Endothelial cell of umbilical vein (primary cell): ENCODE data around the gene PLEKHH1. TPM values are rescaled to one million over a fixed set of nuclear protein-coding genes. Genes with fewer than 3 reads are reported as not detected.

Source experiments
- BruUV-seq: library from RNA; stranded (reverse); fragments of 400-500 nt; replicated peaks from 2 replicates; lab custom pipeline; 2021; lab: Mats Ljungman, UMichigan
- CTCF ChIA-PET: fragments of 300-600, 350-600 bp; sonication (Branson Sonifier 250); formaldehyde crosslinking; loops from one replicate; lab custom pipeline; 2021; ENCODE audit warnings: antibody characterized with exemption, inconsistent platforms; lab: Charles Lee
- POLR2A ChIA-PET: fragments of 300-600, 350-600 bp; sonication (Branson Sonifier 250); formaldehyde crosslinking; loops from one replicate; lab custom pipeline; 2021; ENCODE audit warnings: antibody characterized with exemption, inconsistent platforms; lab: Charles Lee
- DNase-seq: peaks from one replicate; pipeline ENCODE4 v3.0.0-alpha.2; 2011; ENCODE audit warnings: low read depth, low spot score
- FAIRE-seq: peaks from 2 replicates; lab custom pipeline; 2011; peaks lifted over from hg19 to GRCh38; lab: Jason Lieb, UNC
- H2AFZ ChIP-seq: 2 replicates; pipeline ENCODE4 v1.6.0; 2012; ENCODE audit warnings: low read depth, low read length, control low read depth, inconsistent platforms
- H3K27ac ChIP-seq: 2 replicates; pipeline ENCODE4 v1.5.1; 2011; ENCODE audit warnings: low read depth, mild to moderate bottlenecking, control low read depth, low read length, moderate library complexity; ENCODE audit not compliant: insufficient read depth
- H3K27me3 ChIP-seq, 2 experiments: 2 replicates each; pipeline versions ENCODE4 v1.6.0 to v1.6.1; 2011; ENCODE audit warnings: low read length in 2 of 2, mixed read lengths in 1 of 2; ENCODE audit not compliant: control insufficient read depth in 2 of 2, insufficient read depth in 2 of 2
- H3K36me3 ChIP-seq, 2 experiments: 2 replicates in 1 of 2; 3 replicates in 1 of 2; pipeline ENCODE4 v1.5.1; 2011; ENCODE audit warnings: low read length in 2 of 2, mild to moderate bottlenecking in 1 of 2, moderate library complexity in 1 of 2; ENCODE audit not compliant: control insufficient read depth in 2 of 2, insufficient read depth in 2 of 2; ENCODE audit errors: extremely low read depth in 1 of 2
- H3K4me1 ChIP-seq: 3 replicates; pipeline ENCODE4 v1.5.1; 2011; ENCODE audit warnings: mild to moderate bottlenecking, low read length; ENCODE audit not compliant: control insufficient read depth, insufficient read depth; ENCODE audit errors: extremely low read depth
- H3K4me2 ChIP-seq: 2 replicates; pipeline ENCODE4 v1.6.1; 2011; ENCODE audit warnings: low read length, control low read depth, mixed read lengths; ENCODE audit not compliant: insufficient read depth
- H3K4me3 ChIP-seq, 3 experiments: fragments of 200-600 bp in 1 of 3; sonication (generic), shearing (Covaris generic) in 1 of 3; replicated peaks in 1 of 3; 2 replicates each; pipeline ENCODE4 v1.5.1; 2011 to 2016; ENCODE audit warnings: control low read depth in 3 of 3, low read length in 3 of 3, mild to moderate bottlenecking in 2 of 3, inconsistent platforms in 1 of 3, low read depth in 1 of 3, moderate library complexity in 1 of 3; ENCODE audit not compliant: insufficient read depth in 1 of 3
- H3K79me2 ChIP-seq: 2 replicates; pipeline ENCODE4 v1.6.0; 2012; ENCODE audit warnings: low read length, inconsistent platforms; ENCODE audit not compliant: control insufficient read depth, insufficient read depth
- H3K9ac ChIP-seq: replicated peaks from 2 replicates; pipeline ENCODE3; 2011; ENCODE audit warnings: low read length, control low read depth; ENCODE audit not compliant: insufficient read depth; ENCODE audit errors: extremely low read depth
- H3K9me1 ChIP-seq: replicated peaks from 3 replicates; pipeline ENCODE4 v1.6.0; 2011; ENCODE audit warnings: mild to moderate bottlenecking, low read length; ENCODE audit not compliant: control insufficient read depth, insufficient read depth; ENCODE audit errors: extremely low read depth
- H3K9me3 ChIP-seq: replicated peaks from 2 replicates; pipeline ENCODE4 v1.5.1; 2012; ENCODE audit warnings: low read length, inconsistent platforms; ENCODE audit not compliant: control insufficient read depth, insufficient read depth
- H4K20me1 ChIP-seq: replicated peaks from 2 replicates; pipeline ENCODE3; 2011; ENCODE audit warnings: mild to moderate bottlenecking, low read length; ENCODE audit not compliant: control insufficient read depth, insufficient read depth; ENCODE audit errors: extremely low read depth
- CTCF ChIP-seq, 2 donors: IDR thresholded peaks; 1 replicate in 1 of 2; 2 replicates in 1 of 2; pipeline ENCODE4 v1.5.1; 2011; ENCODE audit warnings: low read length in 2 of 2, mild to moderate bottlenecking in 2 of 2, moderate library complexity in 2 of 2, control low read depth in 1 of 2, inconsistent platforms in 1 of 2, low read depth in 1 of 2; ENCODE audit not compliant: insufficient read depth in 1 of 2; ENCODE audit errors: extremely low read depth in 1 of 2
- EZH2 ChIP-seq: IDR thresholded peaks from 2 replicates; pipeline ENCODE4 v1.6.1; 2012; ENCODE audit warnings: borderline replicate concordance, low read depth, mild to moderate bottlenecking, moderate library complexity, low read length, inconsistent platforms; ENCODE audit not compliant: severe bottlenecking
- FOS ChIP-seq: IDR thresholded peaks from 2 replicates; pipeline ENCODE4 v1.6.1; 2011; ENCODE audit warnings: mild to moderate bottlenecking, low read length, moderate library complexity, borderline replicate concordance; ENCODE audit not compliant: insufficient read depth
- GATA2 ChIP-seq: IDR thresholded peaks from 2 replicates; pipeline ENCODE4 v1.7.0; 2011; ENCODE audit warnings: low read depth, mild to moderate bottlenecking, moderate library complexity, mixed read lengths, low read length; ENCODE audit not compliant: insufficient read length, insufficient read depth
- JUN ChIP-seq: IDR thresholded peaks from 2 replicates; pipeline ENCODE4 v1.6.1; 2011; ENCODE audit warnings: borderline replicate concordance, low read depth; ENCODE audit not compliant: insufficient read length, insufficient read depth
- MAX ChIP-seq: IDR thresholded peaks from 2 replicates; pipeline ENCODE4 v1.6.1; 2011; ENCODE audit not compliant: insufficient read depth, insufficient read length
- MYC ChIP-seq: IDR thresholded peaks from one replicate; pipeline ENCODE4 v1.6.1; 2011; ENCODE audit warnings: mild to moderate bottlenecking, low read depth, low read length
- POLR2A ChIP-seq: IDR thresholded peaks from 2 replicates; pipeline ENCODE4 v1.6.1; 2012; ENCODE audit warnings: low read depth, mild to moderate bottlenecking, control low read depth, low read length
- POLR2AphosphoS5 ChIP-seq: IDR thresholded peaks from 2 replicates; pipeline ENCODE4 v1.6.1; 2012; ENCODE audit warnings: low read depth, mild to moderate bottlenecking, control low read depth, low read length, moderate library complexity; ENCODE audit not compliant: insufficient read depth
- dilution Hi-C: fragments of 300-500 bp; cut with MboI; formaldehyde crosslinking; loops from one replicate; pipeline ENCODE4 v1.15.0; 2019; ENCODE audit warnings: low sequenced_read_pairs; ENCODE audit not compliant: extremely low pct_ligation_motif_present
- intact Hi-C: fragments of 100-400 bp; cut with micrococcal nuclease; formaldehyde crosslinking; loops from one replicate; pipeline ENCODE4 v1.10.0; 2022
- polyA plus RNA-seq, 4 experiments: library from polyadenylated mRNA; depleted of rRNA in 3 of 4; stranded (reverse) in 3 of 4; unstranded in 1 of 4; fragments of >200 nt; gene quantifications; 2 replicates each; pipeline versions ENCODE4 v1.2.1 to v1.2.3, GENCODE V29; 2011 to 2012; ENCODE audit warnings: missing spikeins in 1 of 4
- total RNA-seq: library from RNA; stranded (reverse); gene quantifications from 2 replicates; pipeline ENCODE4 v1.2.3, GENCODE V29; 2021

Gene PLEKHH1
- total and polyA plus RNA-seq, 2 donors (not counting 3 experiments of a cell fraction or from before 2014, with no cell fraction given): 0.17 to 0.71 TPM

- FAIRE-seq: no peak
- no peaks in the 10 kb centered on the region for H3K9me3 ChIP-seq
These were observed 488 bp upstream of the PLEKHH1 start for GRCh38 chr14:67532606-67532997.

More at GRCh38 chr14:67532606-67532997, 488 bp upstream of the PLEKHH1 start:
- Histone ChIP-seq H3K9me1 (no peaks in the 10 kb centered on the region), H2AFZ (peak overlapping the region; percentile 56), H3K27me3 (peaks cover 18 to 30% of the 10 kb centered on the region in 2 experiments), H4K20me1 (no peaks in the 10 kb centered on the region), H3K4me2 (peak overlapping the region; percentile 25), H3K36me3 (no peaks in the 10 kb centered on the region), H3K79me2 (no peaks in the 10 kb centered on the region), H3K27ac (no peak overlapping the region), H3K4me3 (peak overlapping the region in 2 of 3 experiments; percentile 6 to 53), H3K4me1 (peaks cover 2% of the 10 kb centered on the region), H3K9ac (no peak overlapping the region)
- no TSS peak for BruUV-seq
- dilution Hi-C loops: no loop called here
- CTCF ChIA-PET: interaction anchor here (1.1 to 2.9 kb wide), 5 partner anchors 12 to 106 kb away, joined by 4 to 25 read pairs (median 5); no protein-coding TSS in a partner anchor
- TF ChIP-seq CTCF (IDR thresholded peaks at IDR 0.05; ENCODE audit: extremely low read depth in 1 of 2, insufficient read depth in 1 of 2, low read depth in 1 of 2, low read length in 2 of 2): no peak
- no peak for TF ChIP-seq EZH2
- no peak for TF ChIP-seq POLR2AphosphoS5
- no peak for TF ChIP-seq JUN
- no peak for TF ChIP-seq MYC
- TF ChIP-seq FOS: no peak
- no peak for TF ChIP-seq POLR2A
- no peak for TF ChIP-seq MAX
- no peak for TF ChIP-seq GATA2
- POLR2A ChIA-PET: no interaction called here
- DNase-seq: no peak
- intact Hi-C loops: loop anchor here (2.0 kb wide), 1 partner anchor 106 kb away; no protein-coding TSS in a partner anchor
